HCT116 (cell line): Measurements from ENCODE around the gene HK3. TPM values are rescaled to one million over a fixed set of nuclear protein-coding genes. Genes with fewer than 3 reads are reported as not detected.

ENCODE experiments used
- ATAC-seq: fragments of 200-7000 bp; cut with Tn5 transposase; 2 replicates; pipeline ENCODE4 v1.9.1; 2020; ENCODE audit warnings: mild to moderate bottlenecking, moderate library complexity
- BruUV-seq: library from RNA; stranded (reverse); fragments of 400-500 nt; replicated peaks from 2 replicates; lab custom pipeline; 2021; lab: Mats Ljungman, UMichigan
- CTCF ChIA-PET: fragments of 300-600 bp; sonication (Branson Sonifier 250); formaldehyde crosslinking; loops from one replicate; lab custom pipeline; 2021; ENCODE audit warnings: antibody characterized with exemption; lab: Charles Lee
- POLR2A ChIA-PET: fragments of 300-600, 350-600 bp; sonication (Branson Sonifier 250); formaldehyde crosslinking; loops from one replicate; lab custom pipeline; 2021; ENCODE audit warnings: antibody characterized with exemption; lab: Charles Lee
- RAD21 ChIA-PET, 2 experiments: fragments of 300-600 bp; sonication (Branson Sonifier 250); formaldehyde crosslinking; loops; one replicate each; lab custom pipeline; 2023; ENCODE audit warnings: low total read pairs in 2 of 2; ENCODE audit not compliant: uncharacterized antibody in 2 of 2, unreplicated experiment in 2 of 2, low non-redundant PET in 1 of 2; lab: Charles Lee
- DNase-seq: peaks from one replicate; pipeline ENCODE4 v3.0.0-alpha.2; 2010; ENCODE audit warnings: low read depth, low spot score
- H2AFZ ChIP-seq: fragments of 200-600 bp; shearing (Covaris generic), sonication (generic); 2 replicates; pipeline ENCODE4 v1.6.1; 2017; ENCODE audit warnings: low read depth, mixed run types, mixed read lengths, antibody characterized with exemption, low read length; ENCODE audit not compliant: poor library complexity, severe bottlenecking
- H3K27ac ChIP-seq: 2 replicates; pipeline ENCODE4 v1.5.1; 2012; ENCODE audit warnings: low read depth, low read length
- H3K27me3 ChIP-seq: fragments of 200-600 bp; sonication (generic); 2 replicates; pipeline ENCODE4 v1.6.1; 2016; ENCODE audit warnings: mixed run types, low read length, mixed read lengths; ENCODE audit not compliant: insufficient read depth
- H3K36me3 ChIP-seq, 2 experiments: fragments of 200-500 bp in 1 of 2; fragments of 200-600 bp in 1 of 2; sonication (Bioruptor generic) in 1 of 2; sonication (generic) in 1 of 2; 2 replicates each; pipeline versions ENCODE4 v1.5.1 to v1.6.1; 2014 to 2016; ENCODE audit warnings: low read length in 2 of 2, inconsistent platforms in 1 of 2, mixed read lengths in 1 of 2, mixed run types in 1 of 2; ENCODE audit not compliant: insufficient read depth in 2 of 2, control insufficient read depth in 1 of 2
- H3K4me1 ChIP-seq, 2 experiments: fragments of 200-600 bp in 1 of 2; sonication (generic) in 1 of 2; 2 replicates each; pipeline versions ENCODE4 v1.5.1 to v1.6.1; 2012 to 2017; ENCODE audit warnings: low read length in 2 of 2, inconsistent platforms in 1 of 2, mild to moderate bottlenecking in 1 of 2, mixed read lengths in 1 of 2, mixed run types in 1 of 2, moderate library complexity in 1 of 2; ENCODE audit not compliant: insufficient read depth in 2 of 2, control insufficient read depth in 1 of 2
- H3K4me2 ChIP-seq: fragments of 200-600 bp; sonication (generic); 2 replicates; pipeline ENCODE4 v1.6.1; 2017; ENCODE audit warnings: mixed run types, low read length, mixed read lengths
- H3K4me3 ChIP-seq, 2 experiments: fragments of 200-600 bp in 1 of 2; sonication (generic) in 1 of 2; replicated peaks in 1 of 2; 2 replicates each; pipeline ENCODE4 v1.5.1; 2011 to 2016; ENCODE audit warnings: low read length in 2 of 2, control low read depth in 1 of 2, low read depth in 1 of 2, mild to moderate bottlenecking in 1 of 2, mixed read lengths in 1 of 2, mixed run types in 1 of 2
- H3K79me2 ChIP-seq: fragments of 200-600 bp; sonication (generic); 2 replicates; pipeline ENCODE4 v1.6.1; 2017; ENCODE audit warnings: mild to moderate bottlenecking, mixed run types, low read length, moderate library complexity, mixed read lengths; ENCODE audit not compliant: insufficient read depth
- H3K9ac ChIP-seq: fragments of 200-600 bp; sonication (generic); 2 replicates; pipeline ENCODE4 v1.6.1; 2016; ENCODE audit warnings: low read length, mixed read lengths
- H3K9me2 ChIP-seq: fragments of 200-600 bp; sonication (generic), shearing (Covaris generic); 2 replicates; pipeline ENCODE4 v1.6.1; 2017; ENCODE audit warnings: mixed run types, mild to moderate bottlenecking, moderate library complexity; ENCODE audit not compliant: insufficient read depth
- H3K9me3 ChIP-seq, 2 experiments: fragments of 200-500 bp in 1 of 2; fragments of 200-600 bp in 1 of 2; sonication (Bioruptor generic) in 1 of 2; sonication (generic) in 1 of 2; 2 replicates each; pipeline ENCODE4 v1.6.1; 2014 to 2017; ENCODE audit warnings: low read length in 2 of 2, mixed read lengths in 2 of 2, inconsistent platforms in 1 of 2, low read depth in 1 of 2, mild to moderate bottlenecking in 1 of 2, mixed run types in 1 of 2, moderate library complexity in 1 of 2; ENCODE audit not compliant: control insufficient read depth in 1 of 2, insufficient read depth in 1 of 2
- H4K20me1 ChIP-seq: fragments of 200-600 bp; sonication (generic), shearing (Covaris generic); 2 replicates; pipeline ENCODE4 v1.6.1; 2017; ENCODE audit warnings: mixed run types, mild to moderate bottlenecking, moderate library complexity; ENCODE audit not compliant: insufficient read depth
- CBX3 ChIP-seq: IDR thresholded peaks from 2 replicates; pipeline ENCODE4 v1.6.1; 2012; ENCODE audit warnings: low read depth
- EGR1 ChIP-seq: IDR thresholded peaks from 2 replicates; pipeline ENCODE4 v1.6.1; 2012; ENCODE audit warnings: low read depth
- ELF1 ChIP-seq: IDR thresholded peaks from 2 replicates; pipeline ENCODE4 v1.6.1; 2012; ENCODE audit warnings: low read depth, borderline replicate concordance
- EZH2 ChIP-seq: fragments of 200-600 bp; sonication (generic); IDR thresholded peaks from 2 replicates; pipeline ENCODE4 v1.6.1; 2017; ENCODE audit warnings: antibody characterized with exemption, mixed run types
- EZH2phosphoT487 ChIP-seq: fragments of 200-600 bp; IDR thresholded peaks from 2 replicates; pipeline ENCODE4 v1.6.1; 2018; ENCODE audit warnings: antibody characterized with exemption, borderline replicate concordance
- FOSL1 ChIP-seq: IDR thresholded peaks from 2 replicates; pipeline ENCODE4 v1.6.1; 2012; ENCODE audit warnings: low read depth
- POLR2AphosphoS5 ChIP-seq: IDR thresholded peaks from 2 replicates; pipeline ENCODE4 v1.6.1; 2011; ENCODE audit warnings: mild to moderate bottlenecking, low read depth, low read length, moderate library complexity
- RAD21 ChIP-seq: IDR thresholded peaks from 2 replicates; pipeline ENCODE4 v1.6.1; 2012; ENCODE audit warnings: low read depth, mild to moderate bottlenecking
- SP1 ChIP-seq: IDR thresholded peaks from 2 replicates; pipeline ENCODE4 v1.6.1; 2012; ENCODE audit warnings: low read depth
- SRF ChIP-seq: IDR thresholded peaks from 2 replicates; pipeline ENCODE4 v1.6.1; 2012; ENCODE audit warnings: low read depth
- YY1 ChIP-seq: IDR thresholded peaks from 2 replicates; pipeline ENCODE4 v1.6.1; 2011; ENCODE audit warnings: low read length, low read depth, moderate library complexity, mild to moderate bottlenecking; ENCODE audit not compliant: insufficient replicate concordance; ENCODE audit errors: extremely low read depth
- ZFX ChIP-seq: fragments of 450-650 bp; IDR thresholded peaks from 2 replicates; pipeline ENCODE4 v1.6.1; 2017
- ZNF274 ChIP-seq: fragments of 200-500 bp; sonication (Bioruptor generic); IDR thresholded peaks from 2 replicates; pipeline ENCODE4 v1.6.1; 2014; ENCODE audit warnings: mild to moderate bottlenecking, low read depth, low read length, inconsistent platforms
- intact Hi-C: fragments of 100-400 bp; cut with micrococcal nuclease; formaldehyde crosslinking; loops from 2 replicates; pipeline ENCODE4 v1.10.0; 2022
- total RNA-seq: library from RNA; stranded (reverse); gene quantifications from one replicate; pipeline ENCODE4 v1.2.1, GENCODE V29; 2021; ENCODE audit not compliant: unreplicated experiment
- TF ChIP-seq, protein P1 (sequence below): IDR thresholded peaks from 2 replicates; pipeline ENCODE4 v1.6.1; 2011; ENCODE audit warnings: mild to moderate bottlenecking, low read length, moderate library complexity; ENCODE audit not compliant: insufficient replicate concordance; ENCODE audit errors: extremely low read depth
- TF ChIP-seq, protein P2 (sequence below): IDR thresholded peaks from 2 replicates; pipeline ENCODE4 v1.6.1; 2012; ENCODE audit warnings: low read depth

Gene HK3
- total RNA-seq, 1 experiment from 2014 or later: 0.30 TPM

DNA sequence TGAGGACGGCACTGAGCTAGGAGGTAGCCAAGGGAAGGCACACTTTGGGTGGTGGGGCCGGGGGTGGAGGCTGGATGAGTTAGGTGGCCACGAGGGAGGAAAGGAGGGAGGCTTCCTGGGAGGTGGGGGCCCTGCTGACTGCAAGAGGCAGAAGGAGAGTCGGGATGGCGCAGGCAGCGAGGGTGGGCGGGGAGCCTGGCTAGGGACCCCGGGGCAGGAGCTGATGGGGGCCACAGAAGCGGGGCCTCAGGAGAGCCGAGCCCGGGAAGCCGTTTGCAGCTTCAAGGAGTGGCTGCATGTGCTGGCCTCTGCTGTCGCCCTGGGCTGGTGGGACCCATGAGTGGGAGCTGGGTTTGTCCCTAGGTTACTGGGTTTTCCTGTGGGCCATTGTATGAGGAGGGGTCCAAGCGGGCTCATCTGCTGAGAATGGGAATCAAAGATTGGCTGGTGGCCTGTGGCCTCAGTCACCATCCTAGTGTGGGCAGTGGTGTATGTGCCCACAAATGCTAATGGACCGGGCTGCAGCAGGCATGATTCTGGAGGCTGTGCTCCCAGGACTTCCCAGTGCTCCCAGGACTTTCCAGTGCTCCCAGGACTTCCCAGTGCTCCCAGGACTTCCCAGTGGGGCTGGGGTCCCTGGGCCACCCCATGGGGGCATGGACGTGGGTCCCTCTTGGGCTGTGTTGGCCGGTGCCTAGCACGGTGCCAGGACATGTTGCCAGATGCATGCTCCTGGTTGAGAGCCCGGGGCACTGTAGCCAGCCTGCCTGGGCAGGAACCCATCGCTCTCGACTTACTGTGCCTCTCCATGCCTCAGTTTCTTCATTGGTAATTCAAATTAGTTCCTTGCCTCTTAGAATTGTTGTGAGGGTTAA is 48.5 kb downstream of the HK3 start:
- no peak overlapping the region for H3K4me3 ChIP-seq
- no TSS peak for BruUV-seq
- no peak overlapping the region for H2AFZ ChIP-seq
- ChIA-PET CTCF (no interaction called here), RAD21 (no interaction called here), POLR2A (no interaction called here)
- H3K9me3 ChIP-seq: no peaks in the 10 kb centered on the region
- H3K4me1 ChIP-seq: no peaks in the 10 kb centered on the region
- no peak overlapping the region for H3K9ac ChIP-seq
- no peak overlapping the region for H3K27ac ChIP-seq
- no peak overlapping the region for H3K4me2 ChIP-seq
- no peaks in the 10 kb centered on the region for H3K27me3 ChIP-seq
- no peak for TF ChIP-seq ELF1
- TF ChIP-seq EZH2: no peak
- no peak for TF ChIP-seq SP1
- TF ChIP-seq, protein P1, sequence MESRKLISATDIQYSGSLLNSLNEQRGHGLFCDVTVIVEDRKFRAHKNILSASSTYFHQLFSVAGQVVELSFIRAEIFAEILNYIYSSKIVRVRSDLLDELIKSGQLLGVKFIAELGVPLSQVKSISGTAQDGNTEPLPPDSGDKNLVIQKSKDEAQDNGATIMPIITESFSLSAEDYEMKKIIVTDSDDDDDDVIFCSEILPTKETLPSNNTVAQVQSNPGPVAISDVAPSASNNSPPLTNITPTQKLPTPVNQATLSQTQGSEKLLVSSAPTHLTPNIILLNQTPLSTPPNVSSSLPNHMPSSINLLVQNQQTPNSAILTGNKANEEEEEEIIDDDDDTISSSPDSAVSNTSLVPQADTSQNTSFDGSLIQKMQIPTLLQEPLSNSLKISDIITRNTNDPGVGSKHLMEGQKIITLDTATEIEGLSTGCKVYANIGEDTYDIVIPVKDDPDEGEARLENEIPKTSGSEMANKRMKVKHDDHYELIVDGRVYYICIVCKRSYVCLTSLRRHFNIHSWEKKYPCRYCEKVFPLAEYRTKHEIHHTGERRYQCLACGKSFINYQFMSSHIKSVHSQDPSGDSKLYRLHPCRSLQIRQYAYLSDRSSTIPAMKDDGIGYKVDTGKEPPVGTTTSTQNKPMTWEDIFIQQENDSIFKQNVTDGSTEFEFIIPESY: no peak
- TF ChIP-seq POLR2AphosphoS5: no peak
- H4K20me1 ChIP-seq: no peaks in the 10 kb centered on the region
- H3K36me3 ChIP-seq: no peaks in the 10 kb centered on the region
- ATAC-seq: no peak
- no peak for DNase-seq
- intact Hi-C loops: no loop called here
- H3K9me2 ChIP-seq: no peaks in the 10 kb centered on the region
- no peaks in the 10 kb centered on the region for H3K79me2 ChIP-seq

DNA sequence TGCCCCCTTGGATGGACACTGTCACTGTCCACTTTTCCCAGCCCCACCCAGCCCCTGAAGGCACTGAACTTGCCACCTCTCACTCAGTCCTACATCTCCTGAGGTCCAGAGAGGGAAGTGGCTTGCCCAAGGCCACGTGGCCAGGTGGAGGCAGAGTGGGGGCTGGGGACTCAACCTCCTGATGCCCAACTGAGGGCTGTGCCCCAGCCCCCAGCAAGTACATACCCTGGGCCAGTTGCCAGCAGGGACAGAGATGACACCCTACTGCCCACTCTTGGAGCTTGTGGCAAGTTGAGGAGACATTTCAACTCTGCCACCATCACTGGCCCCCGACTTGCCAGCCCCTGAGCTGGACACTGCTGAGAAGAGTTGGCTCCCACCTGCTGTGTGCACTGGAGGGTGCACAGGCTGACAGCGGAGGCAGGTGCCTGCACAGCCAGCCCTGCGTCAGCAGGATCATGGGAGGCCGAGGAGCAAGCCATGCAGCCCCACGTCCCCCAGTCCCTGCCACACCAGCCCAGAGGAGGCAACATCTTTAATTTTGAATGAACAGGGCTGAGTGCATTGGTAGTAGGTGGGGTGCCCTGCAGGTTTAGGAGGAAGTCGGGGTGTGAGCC is 49.4 kb downstream of the HK3 start:
- Histone ChIP-seq H4K20me1 (no peaks in the 10 kb centered on the region), H3K36me3 (no peaks in the 10 kb centered on the region), H3K27ac (no peak overlapping the region), H3K9ac (no peak overlapping the region), H3K4me1 (no peaks in the 10 kb centered on the region), H2AFZ (no peak overlapping the region), H3K4me2 (no peak overlapping the region), H3K9me2 (no peaks in the 10 kb centered on the region), H3K79me2 (no peaks in the 10 kb centered on the region), H3K4me3 (no peak overlapping the region), H3K9me3 (no peaks in the 10 kb centered on the region), H3K27me3 (no peaks in the 10 kb centered on the region)
- no peak for ATAC-seq
- no TSS peak for BruUV-seq
- CTCF ChIA-PET: no interaction called here
- intact Hi-C loops: no loop called here
- no peak for DNase-seq
- RAD21 ChIA-PET: no interaction called here
- POLR2A ChIA-PET: no interaction called here
- TF ChIP-seq CBX3: no peak
- TF ChIP-seq EGR1: no peak
- TF ChIP-seq SRF: no peak
- TF ChIP-seq ZFX: no peak
- TF ChIP-seq YY1: no peak
- TF ChIP-seq FOSL1: no peak
- TF ChIP-seq ZNF274: no peak
- TF ChIP-seq, protein P2, sequence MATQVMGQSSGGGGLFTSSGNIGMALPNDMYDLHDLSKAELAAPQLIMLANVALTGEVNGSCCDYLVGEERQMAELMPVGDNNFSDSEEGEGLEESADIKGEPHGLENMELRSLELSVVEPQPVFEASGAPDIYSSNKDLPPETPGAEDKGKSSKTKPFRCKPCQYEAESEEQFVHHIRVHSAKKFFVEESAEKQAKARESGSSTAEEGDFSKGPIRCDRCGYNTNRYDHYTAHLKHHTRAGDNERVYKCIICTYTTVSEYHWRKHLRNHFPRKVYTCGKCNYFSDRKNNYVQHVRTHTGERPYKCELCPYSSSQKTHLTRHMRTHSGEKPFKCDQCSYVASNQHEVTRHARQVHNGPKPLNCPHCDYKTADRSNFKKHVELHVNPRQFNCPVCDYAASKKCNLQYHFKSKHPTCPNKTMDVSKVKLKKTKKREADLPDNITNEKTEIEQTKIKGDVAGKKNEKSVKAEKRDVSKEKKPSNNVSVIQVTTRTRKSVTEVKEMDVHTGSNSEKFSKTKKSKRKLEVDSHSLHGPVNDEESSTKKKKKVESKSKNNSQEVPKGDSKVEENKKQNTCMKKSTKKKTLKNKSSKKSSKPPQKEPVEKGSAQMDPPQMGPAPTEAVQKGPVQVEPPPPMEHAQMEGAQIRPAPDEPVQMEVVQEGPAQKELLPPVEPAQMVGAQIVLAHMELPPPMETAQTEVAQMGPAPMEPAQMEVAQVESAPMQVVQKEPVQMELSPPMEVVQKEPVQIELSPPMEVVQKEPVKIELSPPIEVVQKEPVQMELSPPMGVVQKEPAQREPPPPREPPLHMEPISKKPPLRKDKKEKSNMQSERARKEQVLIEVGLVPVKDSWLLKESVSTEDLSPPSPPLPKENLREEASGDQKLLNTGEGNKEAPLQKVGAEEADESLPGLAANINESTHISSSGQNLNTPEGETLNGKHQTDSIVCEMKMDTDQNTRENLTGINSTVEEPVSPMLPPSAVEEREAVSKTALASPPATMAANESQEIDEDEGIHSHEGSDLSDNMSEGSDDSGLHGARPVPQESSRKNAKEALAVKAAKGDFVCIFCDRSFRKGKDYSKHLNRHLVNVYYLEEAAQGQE: no peak
- no peak for TF ChIP-seq RAD21
- no peak for TF ChIP-seq ELF1
- no peak for TF ChIP-seq EZH2phosphoT487
